Endothelial cell of umbilical vein (primary cell): ENCODE measurements around the gene PSMD13. TPM values are rescaled to one million over a fixed set of nuclear protein-coding genes. Genes with fewer than 3 reads are reported as not detected.

Source experiments
- BruUV-seq: library from RNA; stranded (reverse); fragments of 400-500 nt; replicated peaks from 2 replicates; lab custom pipeline; 2021; lab: Mats Ljungman, UMichigan
- CTCF ChIA-PET: fragments of 300-600, 350-600 bp; sonication (Branson Sonifier 250); formaldehyde crosslinking; loops from one replicate; lab custom pipeline; 2021; ENCODE audit warnings: antibody characterized with exemption, inconsistent platforms; lab: Charles Lee
- POLR2A ChIA-PET: fragments of 300-600, 350-600 bp; sonication (Branson Sonifier 250); formaldehyde crosslinking; loops from one replicate; lab custom pipeline; 2021; ENCODE audit warnings: antibody characterized with exemption, inconsistent platforms; lab: Charles Lee
- DNase-seq: peaks from one replicate; pipeline ENCODE4 v3.0.0-alpha.2; 2011; ENCODE audit warnings: low read depth, low spot score
- FAIRE-seq: peaks from 2 replicates; lab custom pipeline; 2011; peaks lifted over from hg19 to GRCh38; lab: Jason Lieb, UNC
- H2AFZ ChIP-seq: 2 replicates; pipeline ENCODE4 v1.6.0; 2012; ENCODE audit warnings: low read depth, low read length, control low read depth, inconsistent platforms
- H3K27ac ChIP-seq: 2 replicates; pipeline ENCODE4 v1.5.1; 2011; ENCODE audit warnings: low read depth, mild to moderate bottlenecking, control low read depth, low read length, moderate library complexity; ENCODE audit not compliant: insufficient read depth
- H3K27me3 ChIP-seq, 2 experiments: 2 replicates each; pipeline versions ENCODE4 v1.6.0 to v1.6.1; 2011; ENCODE audit warnings: low read length in 2 of 2, mixed read lengths in 1 of 2; ENCODE audit not compliant: control insufficient read depth in 2 of 2, insufficient read depth in 2 of 2
- H3K36me3 ChIP-seq, 2 experiments: 2 replicates in 1 of 2; 3 replicates in 1 of 2; pipeline ENCODE4 v1.5.1; 2011; ENCODE audit warnings: low read length in 2 of 2, mild to moderate bottlenecking in 1 of 2, moderate library complexity in 1 of 2; ENCODE audit not compliant: control insufficient read depth in 2 of 2, insufficient read depth in 2 of 2; ENCODE audit errors: extremely low read depth in 1 of 2
- H3K4me1 ChIP-seq: 3 replicates; pipeline ENCODE4 v1.5.1; 2011; ENCODE audit warnings: mild to moderate bottlenecking, low read length; ENCODE audit not compliant: control insufficient read depth, insufficient read depth; ENCODE audit errors: extremely low read depth
- H3K4me2 ChIP-seq: 2 replicates; pipeline ENCODE4 v1.6.1; 2011; ENCODE audit warnings: low read length, control low read depth, mixed read lengths; ENCODE audit not compliant: insufficient read depth
- H3K4me3 ChIP-seq, 3 experiments: fragments of 200-600 bp in 1 of 3; sonication (generic), shearing (Covaris generic) in 1 of 3; replicated peaks in 1 of 3; 2 replicates each; pipeline ENCODE4 v1.5.1; 2011 to 2016; ENCODE audit warnings: control low read depth in 3 of 3, low read length in 3 of 3, mild to moderate bottlenecking in 2 of 3, inconsistent platforms in 1 of 3, low read depth in 1 of 3, moderate library complexity in 1 of 3; ENCODE audit not compliant: insufficient read depth in 1 of 3
- H3K79me2 ChIP-seq: 2 replicates; pipeline ENCODE4 v1.6.0; 2012; ENCODE audit warnings: low read length, inconsistent platforms; ENCODE audit not compliant: control insufficient read depth, insufficient read depth
- H3K9ac ChIP-seq: replicated peaks from 2 replicates; pipeline ENCODE3; 2011; ENCODE audit warnings: low read length, control low read depth; ENCODE audit not compliant: insufficient read depth; ENCODE audit errors: extremely low read depth
- H3K9me1 ChIP-seq: replicated peaks from 3 replicates; pipeline ENCODE4 v1.6.0; 2011; ENCODE audit warnings: mild to moderate bottlenecking, low read length; ENCODE audit not compliant: control insufficient read depth, insufficient read depth; ENCODE audit errors: extremely low read depth
- H3K9me3 ChIP-seq: replicated peaks from 2 replicates; pipeline ENCODE4 v1.5.1; 2012; ENCODE audit warnings: low read length, inconsistent platforms; ENCODE audit not compliant: control insufficient read depth, insufficient read depth
- H4K20me1 ChIP-seq: replicated peaks from 2 replicates; pipeline ENCODE3; 2011; ENCODE audit warnings: mild to moderate bottlenecking, low read length; ENCODE audit not compliant: control insufficient read depth, insufficient read depth; ENCODE audit errors: extremely low read depth
- CTCF ChIP-seq, 2 donors: IDR thresholded peaks; 1 replicate in 1 of 2; 2 replicates in 1 of 2; pipeline ENCODE4 v1.5.1; 2011; ENCODE audit warnings: low read length in 2 of 2, mild to moderate bottlenecking in 2 of 2, moderate library complexity in 2 of 2, control low read depth in 1 of 2, inconsistent platforms in 1 of 2, low read depth in 1 of 2; ENCODE audit not compliant: insufficient read depth in 1 of 2; ENCODE audit errors: extremely low read depth in 1 of 2
- EZH2 ChIP-seq: IDR thresholded peaks from 2 replicates; pipeline ENCODE4 v1.6.1; 2012; ENCODE audit warnings: borderline replicate concordance, low read depth, mild to moderate bottlenecking, moderate library complexity, low read length, inconsistent platforms; ENCODE audit not compliant: severe bottlenecking
- FOS ChIP-seq: IDR thresholded peaks from 2 replicates; pipeline ENCODE4 v1.6.1; 2011; ENCODE audit warnings: mild to moderate bottlenecking, low read length, moderate library complexity, borderline replicate concordance; ENCODE audit not compliant: insufficient read depth
- GATA2 ChIP-seq: IDR thresholded peaks from 2 replicates; pipeline ENCODE4 v1.7.0; 2011; ENCODE audit warnings: low read depth, mild to moderate bottlenecking, moderate library complexity, mixed read lengths, low read length; ENCODE audit not compliant: insufficient read length, insufficient read depth
- JUN ChIP-seq: IDR thresholded peaks from 2 replicates; pipeline ENCODE4 v1.6.1; 2011; ENCODE audit warnings: borderline replicate concordance, low read depth; ENCODE audit not compliant: insufficient read length, insufficient read depth
- MAX ChIP-seq: IDR thresholded peaks from 2 replicates; pipeline ENCODE4 v1.6.1; 2011; ENCODE audit not compliant: insufficient read depth, insufficient read length
- MYC ChIP-seq: IDR thresholded peaks from one replicate; pipeline ENCODE4 v1.6.1; 2011; ENCODE audit warnings: mild to moderate bottlenecking, low read depth, low read length
- POLR2A ChIP-seq: IDR thresholded peaks from 2 replicates; pipeline ENCODE4 v1.6.1; 2012; ENCODE audit warnings: low read depth, mild to moderate bottlenecking, control low read depth, low read length
- POLR2AphosphoS5 ChIP-seq: IDR thresholded peaks from 2 replicates; pipeline ENCODE4 v1.6.1; 2012; ENCODE audit warnings: low read depth, mild to moderate bottlenecking, control low read depth, low read length, moderate library complexity; ENCODE audit not compliant: insufficient read depth
- dilution Hi-C: fragments of 300-500 bp; cut with MboI; formaldehyde crosslinking; loops from one replicate; pipeline ENCODE4 v1.15.0; 2019; ENCODE audit warnings: low sequenced_read_pairs; ENCODE audit not compliant: extremely low pct_ligation_motif_present
- intact Hi-C: fragments of 100-400 bp; cut with micrococcal nuclease; formaldehyde crosslinking; loops from one replicate; pipeline ENCODE4 v1.10.0; 2022
- polyA plus RNA-seq, 4 experiments: library from polyadenylated mRNA; depleted of rRNA in 3 of 4; stranded (reverse) in 3 of 4; unstranded in 1 of 4; fragments of >200 nt; gene quantifications; 2 replicates each; pipeline versions ENCODE4 v1.2.1 to v1.2.3, GENCODE V29; 2011 to 2012; ENCODE audit warnings: missing spikeins in 1 of 4
- total RNA-seq: library from RNA; stranded (reverse); gene quantifications from 2 replicates; pipeline ENCODE4 v1.2.3, GENCODE V29; 2021

The PSMD13 gene
- total and polyA plus RNA-seq, 2 donors (not counting 3 experiments of a cell fraction or from before 2014, with no cell fraction given): 168 to 214 TPM

GRCh38 chr11:291281-292210 lies 54.8 kb downstream of the PSMD13 start:
- H4K20me1 ChIP-seq: no peaks in the 10 kb centered on the region
- H3K4me2 ChIP-seq: no peak overlapping the region
- H3K27ac ChIP-seq: no peak overlapping the region
- dilution Hi-C loops: no loop called here
- DNase-seq (no peak), FAIRE-seq (no peak)
- H3K27me3 ChIP-seq: peaks cover 8% of the 10 kb centered on the region in 2 experiments
- peaks cover 3% of the 10 kb centered on the region for H3K4me1 ChIP-seq
- no TSS peak for BruUV-seq
- H3K4me3 ChIP-seq: no peak overlapping the region
- H3K9ac ChIP-seq: no peak overlapping the region
- ChIA-PET POLR2A (no interaction called here), CTCF (interaction anchor here (1.3 to 2.2 kb wide), 2 partner anchors 13 to 14 kb away, joined by 4 to 11 read pairs; no protein-coding TSS in a partner anchor)
- intact Hi-C loops: no loop called here
- no peak for TF ChIP-seq POLR2AphosphoS5
- TF ChIP-seq CTCF (IDR thresholded peaks at IDR 0.05; ENCODE audit: extremely low read depth in 1 of 2, insufficient read depth in 1 of 2, low read depth in 1 of 2, low read length in 2 of 2): no peak
- TF ChIP-seq MAX: no peak
- no peak for TF ChIP-seq POLR2A
- TF ChIP-seq FOS: no peak
- no peak for TF ChIP-seq JUN
- TF ChIP-seq GATA2: no peak
- TF ChIP-seq MYC: no peak
- no peak for TF ChIP-seq EZH2
- no peak overlapping the region for H2AFZ ChIP-seq
- H3K9me3 ChIP-seq: no peaks in the 10 kb centered on the region
- H3K9me1 ChIP-seq: no peaks in the 10 kb centered on the region
- peaks cover 0 to 8% of the 10 kb centered on the region in 2 experiments for H3K36me3 ChIP-seq
- no peaks in the 10 kb centered on the region for H3K79me2 ChIP-seq
